PC-9 (cell line): ENCODE measurements around the gene FILIP1L.

Source experiments
- CTCF ChIP-seq: fragments of 200-600 bp; sonication (generic); conservative IDR thresholded peaks from 2 replicates; pipeline ENCODE4 v1.6.1; 2017; ENCODE audit warnings: mixed run types, antibody characterized with exemption, mild to moderate bottlenecking, moderate library complexity
- EZH2 ChIP-seq: fragments of 200-600 bp; sonication (generic); IDR thresholded peaks from 2 replicates; pipeline ENCODE4 v1.8.0; 2017; ENCODE audit warnings: antibody characterized with exemption, low read depth

GRCh38 chr3:100088735-100089368 lies 25.4 kb downstream of the FILIP1L start:
- TF ChIP-seq EZH2 (no peak), CTCF (no peak)
